ENCODE results near the gene CTSD.
"Not testable (repeated sequence)": the region's sequence is repeated elsewhere in the genome, so short reads cannot be mapped to it uniquely, and the experiment has no call there.

The CTSD gene

GRCh38 chr11:1769304-1769936, 5.7 kb upstream of the CTSD start:
- H3K4me3 ChIP-seq (ENCODE audit: low read depth, low read length); H3K4me2 ChIP-seq (ENCODE audit: low read length); H2AFZ ChIP-seq (ENCODE audit: insufficient read depth, low read length, poor library complexity); H2BK120ac ChIP-seq (ENCODE audit: insufficient read depth, low read length, poor library complexity); DNase-seq; H3K79me1 ChIP-seq (ENCODE audit: low read length); H3K4me1 ChIP-seq (ENCODE audit: control insufficient read depth in 1 of 2, insufficient read depth in 2 of 2, low read length in 2 of 2); H3K9me3 ChIP-seq (ENCODE audit: insufficient read depth, low read depth, low read length); H2BK12ac ChIP-seq (ENCODE audit: low read length); H3K4ac ChIP-seq (ENCODE audit: low read depth, low read length); H2AK5ac ChIP-seq (ENCODE audit: low read length); H2BK5ac ChIP-seq (ENCODE audit: low read depth, low read length, poor library complexity); H3K23ac ChIP-seq (ENCODE audit: low read length); H4K12ac ChIP-seq (ENCODE audit: low read depth, low read length); H4K8ac ChIP-seq (ENCODE audit: low read depth, low read length); H3K27me3 ChIP-seq (ENCODE audit: insufficient read depth, low read length); H4K91ac ChIP-seq (ENCODE audit: low read depth, low read length); H3K18ac ChIP-seq (ENCODE audit: low read length); H3K79me2 ChIP-seq (ENCODE audit: control insufficient read depth, insufficient read depth, low read length, poor library complexity); H3K14ac ChIP-seq (ENCODE audit: low read length); H3K9ac ChIP-seq (ENCODE audit: low read length); H3K36me3 ChIP-seq (ENCODE audit: control insufficient read depth in 1 of 2, insufficient read depth in 2 of 2, low read length in 2 of 2); H3K27ac ChIP-seq (ENCODE audit: low read depth, low read length): not testable (repeated sequence)
- no CpG with 5 or more reads among the region's 9 CpGs for WGBS (ENCODE audit: extremely low coverage, insufficient coverage, insufficient read length)

- no peaks in the 10 kb centered on the region for H3K27me3 ChIP-seq (ENCODE audit: insufficient read depth, low read length)
- H2BK5ac ChIP-seq (ENCODE audit: low read depth, low read length, poor library complexity), result no peak overlapping the region
- H4K8ac ChIP-seq (ENCODE audit: low read depth, low read length), result no peak overlapping the region
- no peak overlapping the region for H3K4me2 ChIP-seq (ENCODE audit: low read length)
- peaks cover 11% of the 10 kb centered on the region for H3K79me1 ChIP-seq (ENCODE audit: low read length)
- peaks cover 3 to 6% of the 10 kb centered on the region in 2 experiments for H3K4me1 ChIP-seq (ENCODE audit: control insufficient read depth in 1 of 2, insufficient read depth in 2 of 2, low read length in 2 of 2)
- H2BK120ac ChIP-seq (ENCODE audit: insufficient read depth, low read length, poor library complexity), result no peak overlapping the region
- H3K36me3 ChIP-seq (ENCODE audit: control insufficient read depth in 1 of 2, insufficient read depth in 2 of 2, low read length in 2 of 2), result no peaks in the 10 kb centered on the region
- H3K27ac ChIP-seq (ENCODE audit: low read depth, low read length), result no peak overlapping the region
- no peak overlapping the region for H2BK12ac ChIP-seq (ENCODE audit: low read length)
- peaks cover 8% of the 10 kb centered on the region for H3K79me2 ChIP-seq (ENCODE audit: control insufficient read depth, insufficient read depth, low read length, poor library complexity)
- no peak overlapping the region for H3K18ac ChIP-seq (ENCODE audit: low read length)
- no peak overlapping the region for H3K4ac ChIP-seq (ENCODE audit: low read depth, low read length)
- no peak for DNase-seq
- no peak overlapping the region for H2AFZ ChIP-seq (ENCODE audit: insufficient read depth, low read length, poor library complexity)
- H4K91ac ChIP-seq (ENCODE audit: low read depth, low read length), result no peak overlapping the region
- H3K23ac ChIP-seq (ENCODE audit: low read length), result no peak overlapping the region
- H3K4me3 ChIP-seq (ENCODE audit: low read depth, low read length), result no peak overlapping the region
- no peak overlapping the region for H3K9ac ChIP-seq (ENCODE audit: low read length)
- no peaks in the 10 kb centered on the region for H3K9me3 ChIP-seq (ENCODE audit: insufficient read depth, low read depth, low read length)
- no CpG with 5 or more reads among the region's 7 CpGs for WGBS (ENCODE audit: extremely low coverage, insufficient coverage, insufficient read length)
- H3K14ac ChIP-seq (ENCODE audit: low read length), result no peak overlapping the region
- H2AK5ac ChIP-seq (ENCODE audit: low read length), result no peak overlapping the region
- H4K12ac ChIP-seq (ENCODE audit: low read depth, low read length), result no peak overlapping the region
Observed at GRCh38 chr11:1768141-1768469, 4.4 kb upstream of the CTSD start.

GRCh38 chr11:1767399-1768140, 3.8 kb upstream of the CTSD start:
- no peak overlapping the region for H2AFZ ChIP-seq (ENCODE audit: insufficient read depth, low read length, poor library complexity)
- no peak for DNase-seq
- no CpG with 5 or more reads among the region's 19 CpGs for WGBS (ENCODE audit: extremely low coverage, insufficient coverage, insufficient read length)

GRCh38 chr11:1766719-1767398, 3.1 kb upstream of the CTSD start:
- H3K18ac ChIP-seq (ENCODE audit: low read length), result no peak overlapping the region
- no peak for DNase-seq
- H3K36me3 ChIP-seq (ENCODE audit: control insufficient read depth in 1 of 2, insufficient read depth in 2 of 2, low read length in 2 of 2), result no peaks in the 10 kb centered on the region
- H3K4me2 ChIP-seq (ENCODE audit: low read length), result no peak overlapping the region
- no peak overlapping the region for H2AK5ac ChIP-seq (ENCODE audit: low read length)
- H3K4me3 ChIP-seq (ENCODE audit: low read depth, low read length), result no peak overlapping the region
- WGBS (ENCODE audit: extremely low coverage, insufficient coverage, insufficient read length), result no CpG with 5 or more reads among the region's 22 CpGs
- no peak overlapping the region for H4K12ac ChIP-seq (ENCODE audit: low read depth, low read length)
- H4K8ac ChIP-seq (ENCODE audit: low read depth, low read length), result no peak overlapping the region
- H3K79me2 ChIP-seq (ENCODE audit: control insufficient read depth, insufficient read depth, low read length, poor library complexity), result peaks cover 8% of the 10 kb centered on the region
- H2BK5ac ChIP-seq (ENCODE audit: low read depth, low read length, poor library complexity), result no peak overlapping the region
- H2BK120ac ChIP-seq (ENCODE audit: insufficient read depth, low read length, poor library complexity), result no peak overlapping the region
- no peak overlapping the region for H2AFZ ChIP-seq (ENCODE audit: insufficient read depth, low read length, poor library complexity)
- H3K9me3 ChIP-seq (ENCODE audit: insufficient read depth, low read depth, low read length), result no peaks in the 10 kb centered on the region
- no peaks in the 10 kb centered on the region for H3K27me3 ChIP-seq (ENCODE audit: insufficient read depth, low read length)
- peaks cover 11% of the 10 kb centered on the region for H3K79me1 ChIP-seq (ENCODE audit: low read length)
- H3K23ac ChIP-seq (ENCODE audit: low read length), result no peak overlapping the region
- no peak overlapping the region for H3K14ac ChIP-seq (ENCODE audit: low read length)
- no peak overlapping the region for H3K9ac ChIP-seq (ENCODE audit: low read length)
- H3K27ac ChIP-seq (ENCODE audit: low read depth, low read length), result no peak overlapping the region
- H3K4me1 ChIP-seq (ENCODE audit: control insufficient read depth in 1 of 2, insufficient read depth in 2 of 2, low read length in 2 of 2), result peaks cover 13 to 14% of the 10 kb centered on the region in 2 experiments
- no peak overlapping the region for H3K4ac ChIP-seq (ENCODE audit: low read depth, low read length)
- no peak overlapping the region for H2BK12ac ChIP-seq (ENCODE audit: low read length)
- no peak overlapping the region for H4K91ac ChIP-seq (ENCODE audit: low read depth, low read length)

More at GRCh38 chr11:1767399-1768140, 3.8 kb upstream of the CTSD start:
- Histone ChIP-seq H3K4me2 (ENCODE audit: low read length) (no peak overlapping the region), H3K79me2 (ENCODE audit: control insufficient read depth, insufficient read depth, low read length, poor library complexity) (peaks cover 8% of the 10 kb centered on the region), H3K36me3 (ENCODE audit: control insufficient read depth in 1 of 2, insufficient read depth in 2 of 2, low read length in 2 of 2) (no peaks in the 10 kb centered on the region), H3K4ac (ENCODE audit: low read depth, low read length) (no peak overlapping the region), H3K4me1 (ENCODE audit: control insufficient read depth in 1 of 2, insufficient read depth in 2 of 2, low read length in 2 of 2) (peaks cover 9 to 10% of the 10 kb centered on the region in 2 experiments), H3K9ac (ENCODE audit: low read length) (no peak overlapping the region), H2AK5ac (ENCODE audit: low read length) (no peak overlapping the region), H3K9me3 (ENCODE audit: insufficient read depth, low read depth, low read length) (no peaks in the 10 kb centered on the region), H3K18ac (ENCODE audit: low read length) (no peak overlapping the region), H4K91ac (ENCODE audit: low read depth, low read length) (no peak overlapping the region), H2BK12ac (ENCODE audit: low read length) (no peak overlapping the region), H3K4me3 (ENCODE audit: low read depth, low read length) (no peak overlapping the region), H4K12ac (ENCODE audit: low read depth, low read length) (no peak overlapping the region), H3K79me1 (ENCODE audit: low read length) (peaks cover 12% of the 10 kb centered on the region), H3K14ac (ENCODE audit: low read length) (no peak overlapping the region), H2BK5ac (ENCODE audit: low read depth, low read length, poor library complexity) (no peak overlapping the region), H4K8ac (ENCODE audit: low read depth, low read length) (no peak overlapping the region), H3K27me3 (ENCODE audit: insufficient read depth, low read length) (no peaks in the 10 kb centered on the region), H2BK120ac (ENCODE audit: insufficient read depth, low read length, poor library complexity) (no peak overlapping the region), H3K23ac (ENCODE audit: low read length) (no peak overlapping the region), H3K27ac (ENCODE audit: low read depth, low read length) (no peak overlapping the region)
